Measurements from ENCODE around the gene EIF2A. TPM values are rescaled to one million over a fixed set of nuclear protein-coding genes. Genes with fewer than 3 reads are reported as not detected.
A peak's percentile ranks its signal among the peaks of the same experiment; 100 is the strongest.

EIF2A gene
- total and polyA plus RNA-seq, 9 of the 15 experiments (the other 6 are each of a cell fraction or from before 2014, with no cell fraction given): 106 to 192 (median 168) TPM

DNA sequence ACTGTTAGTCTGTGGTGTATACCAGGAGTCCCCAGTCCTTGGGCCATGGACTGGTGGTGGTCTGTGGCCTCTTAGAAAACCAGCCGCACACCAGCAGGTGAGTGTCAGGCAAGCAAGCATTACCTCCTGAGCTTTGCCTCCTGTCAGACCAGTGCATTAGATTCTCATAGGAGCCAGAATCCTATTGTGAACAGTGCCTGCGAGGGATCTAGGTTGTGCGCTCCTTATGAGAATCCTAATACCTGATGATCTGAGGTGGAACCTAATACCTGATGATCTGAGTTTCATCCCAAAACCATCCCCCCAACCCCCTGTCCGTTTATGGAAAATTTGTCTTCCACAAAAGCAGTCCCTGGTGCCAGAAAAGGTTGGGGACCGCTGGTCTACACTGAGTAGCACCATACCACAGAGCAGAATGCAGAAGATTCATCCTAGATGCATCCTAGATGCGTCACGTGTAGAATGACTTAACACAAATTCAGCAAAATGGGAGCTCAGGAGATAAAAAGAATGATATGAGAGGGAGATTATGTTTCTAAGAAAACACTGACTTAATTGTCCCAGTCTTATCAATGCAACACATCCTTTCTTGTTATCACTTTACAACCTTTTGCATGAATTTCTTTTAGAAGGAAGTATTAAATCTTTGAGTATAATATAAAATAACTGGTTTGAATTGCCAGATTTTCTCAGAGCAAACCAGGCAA, 85.1 kb downstream of the EIF2A start (continued):
- TF ChIP-seq ZNF347 (CRISPR knock-in tag; IDR thresholded peaks at IDR 0.05; ENCODE audit: low read depth): no peak
- TF ChIP-seq MAZ (CRISPR knock-in tag; conservative IDR thresholded peaks at IDR 0.05 in 1 of 2, IDR thresholded peaks at IDR 0.05 in 1 of 2): no peak
- no peak for TF ChIP-seq CREB5 (CRISPR knock-in tag; IDR thresholded peaks at IDR 0.05)
- no peak for TF ChIP-seq HMBOX1 (IDR thresholded peaks at IDR 0.05)
- no peak for TF ChIP-seq CBX2 (IDR thresholded peaks at IDR 0.05; ENCODE audit: insufficient read depth, low read length, poor library complexity, severe bottlenecking)
- TF ChIP-seq E2F8 (IDR thresholded peaks at IDR 0.05; ENCODE audit: low read depth, partially characterized antibody): no peak
- TF ChIP-seq RB1 (IDR thresholded peaks at IDR 0.05; ENCODE audit: low read depth): no peak
- no peak for TF ChIP-seq BRD9 (IDR thresholded peaks at IDR 0.05; ENCODE audit: low read depth, partially characterized antibody)
- no peak for TF ChIP-seq DNMT1 (IDR thresholded peaks at IDR 0.05)
- TF ChIP-seq, protein P1, sequence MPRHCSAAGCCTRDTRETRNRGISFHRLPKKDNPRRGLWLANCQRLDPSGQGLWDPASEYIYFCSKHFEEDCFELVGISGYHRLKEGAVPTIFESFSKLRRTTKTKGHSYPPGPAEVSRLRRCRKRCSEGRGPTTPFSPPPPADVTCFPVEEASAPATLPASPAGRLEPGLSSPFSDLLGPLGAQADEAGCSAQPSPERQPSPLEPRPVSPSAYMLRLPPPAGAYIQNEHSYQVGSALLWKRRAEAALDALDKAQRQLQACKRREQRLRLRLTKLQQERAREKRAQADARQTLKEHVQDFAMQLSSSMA (CRISPR knock-in tag; IDR thresholded peaks at IDR 0.05): no peak
- TF ChIP-seq GATA2 (CRISPR knock-in tag; IDR thresholded peaks at IDR 0.05): no peak
- no peak for TF ChIP-seq CLOCK (CRISPR knock-in tag; IDR thresholded peaks at IDR 0.05; ENCODE audit: borderline replicate concordance)
- no peak for TF ChIP-seq U2AF1 (optimal IDR thresholded peaks at IDR 0.05; ENCODE audit: low read depth, low read length)
- no peak for TF ChIP-seq ZNF586 (CRISPR knock-in tag; conservative IDR thresholded peaks at IDR 0.05)
- TF ChIP-seq FOS (IDR thresholded peaks at IDR 0.05; ENCODE audit: extremely low read depth, insufficient read length): no peak
- TF ChIP-seq ZSCAN32 (CRISPR knock-in tag; IDR thresholded peaks at IDR 0.05): no peak
- TF ChIP-seq CTBP1 (IDR thresholded peaks at IDR 0.05; ENCODE audit: borderline replicate concordance): peak; percentile 89; the same call in 1 of the 2 replicates
- TF ChIP-seq SNIP1 (IDR thresholded peaks at IDR 0.05; ENCODE audit: low read depth): no peak
- no peak for TF ChIP-seq ZNF354B (CRISPR knock-in tag; IDR thresholded peaks at IDR 0.05)
- TF ChIP-seq SNRNP70 (optimal IDR thresholded peaks at IDR 0.05; ENCODE audit: low read depth, low read length): no peak
- TF ChIP-seq GATAD2B (IDR thresholded peaks at IDR 0.05; ENCODE audit: borderline replicate concordance): no peak
